HG02884 (cell line): ENCODE data around the gene AK9.
"Not testable (repeated sequence)": the region's sequence is repeated elsewhere in the genome, so short reads cannot be mapped to it uniquely, and the experiment has no call there.

ENCODE experiments used
- ATAC-seq: cut with Tn5 transposase; IDR thresholded peaks from one replicate; pipeline ENCODE4 v1.9.1; 2021; ENCODE audit warnings: mild to moderate bottlenecking, moderate library complexity; ENCODE audit not compliant: unreplicated experiment

Gene AK9

GRCh38 chr6:109461733-109462526 is 229.1 kb downstream of the AK9 start:
- ATAC-seq, result no peak

GRCh38 chr6:109461205-109461604 is 229.8 kb downstream of the AK9 start:
- not testable (repeated sequence) for ATAC-seq

DNA sequence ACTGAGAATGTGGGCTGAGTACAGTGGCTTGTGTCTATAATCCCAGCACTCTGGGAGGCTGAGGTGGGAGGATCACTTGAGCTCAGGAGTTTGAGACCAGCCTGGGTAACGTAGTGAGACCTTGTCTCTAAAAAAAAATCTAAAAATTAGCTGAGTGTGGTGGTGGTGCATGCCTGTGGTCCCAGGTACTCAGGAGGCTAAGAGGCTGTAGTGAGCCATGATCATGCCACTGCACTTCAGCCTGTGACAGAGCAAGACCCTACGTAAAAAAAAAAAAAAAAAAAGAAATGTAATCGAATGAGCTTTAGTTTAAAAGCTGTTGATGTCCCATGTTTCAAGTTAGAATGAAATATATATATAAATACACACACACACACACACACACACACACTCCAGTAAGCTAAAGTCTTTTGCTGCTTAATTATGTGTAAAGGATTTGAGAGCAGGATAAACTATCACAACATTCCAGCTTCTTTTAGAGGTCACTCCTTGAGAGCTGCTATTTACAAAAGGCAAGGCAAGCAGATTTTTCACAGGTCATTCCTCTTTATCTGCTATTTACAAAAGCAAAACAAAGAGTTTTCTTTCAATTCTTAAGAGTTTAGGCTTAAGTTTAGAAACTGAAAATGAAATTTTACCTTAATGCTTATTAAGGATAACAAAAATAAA is 230.7 kb downstream of the AK9 start:
- no peak for ATAC-seq

DNA sequence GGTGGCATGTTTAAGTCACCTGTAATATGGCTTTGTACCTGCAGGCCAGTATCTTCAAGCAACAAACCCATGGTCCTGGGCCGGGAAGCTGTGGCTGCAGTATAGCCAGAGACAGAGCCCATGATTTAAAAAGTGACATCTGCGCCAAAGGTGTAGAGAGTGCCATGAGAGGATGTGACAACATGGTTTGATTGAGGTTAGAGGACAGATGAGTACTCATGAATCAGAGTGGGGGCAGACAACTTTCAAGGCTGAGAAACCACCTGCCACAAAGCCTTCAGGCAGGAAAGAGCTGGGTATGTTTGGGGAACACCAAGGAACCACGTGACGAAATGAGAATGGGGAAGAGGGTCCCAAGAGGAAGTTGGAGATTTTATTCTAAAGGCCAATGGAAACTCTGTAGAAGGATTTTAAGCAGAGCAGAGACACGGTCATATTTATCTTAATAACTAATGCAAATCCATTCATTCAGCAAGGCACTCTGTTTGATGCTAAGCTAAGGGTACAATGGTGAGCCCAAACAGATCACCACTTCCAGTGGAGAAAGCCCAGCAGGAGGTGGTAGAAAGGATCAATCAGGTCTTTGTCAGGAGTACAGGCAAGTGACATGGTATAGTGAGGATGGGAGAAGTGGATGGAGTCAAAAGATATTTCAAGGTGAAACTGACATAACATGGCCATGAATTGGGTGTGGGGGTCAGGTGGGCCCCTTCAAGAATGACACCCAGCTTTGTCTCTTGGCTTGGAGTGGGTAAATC is 232.0 kb downstream of the AK9 start:
- ATAC-seq, result no peak

- no peak for ATAC-seq
Measured at GRCh38 chr6:109457562-109457996, 233.4 kb downstream of the AK9 start.

DNA sequence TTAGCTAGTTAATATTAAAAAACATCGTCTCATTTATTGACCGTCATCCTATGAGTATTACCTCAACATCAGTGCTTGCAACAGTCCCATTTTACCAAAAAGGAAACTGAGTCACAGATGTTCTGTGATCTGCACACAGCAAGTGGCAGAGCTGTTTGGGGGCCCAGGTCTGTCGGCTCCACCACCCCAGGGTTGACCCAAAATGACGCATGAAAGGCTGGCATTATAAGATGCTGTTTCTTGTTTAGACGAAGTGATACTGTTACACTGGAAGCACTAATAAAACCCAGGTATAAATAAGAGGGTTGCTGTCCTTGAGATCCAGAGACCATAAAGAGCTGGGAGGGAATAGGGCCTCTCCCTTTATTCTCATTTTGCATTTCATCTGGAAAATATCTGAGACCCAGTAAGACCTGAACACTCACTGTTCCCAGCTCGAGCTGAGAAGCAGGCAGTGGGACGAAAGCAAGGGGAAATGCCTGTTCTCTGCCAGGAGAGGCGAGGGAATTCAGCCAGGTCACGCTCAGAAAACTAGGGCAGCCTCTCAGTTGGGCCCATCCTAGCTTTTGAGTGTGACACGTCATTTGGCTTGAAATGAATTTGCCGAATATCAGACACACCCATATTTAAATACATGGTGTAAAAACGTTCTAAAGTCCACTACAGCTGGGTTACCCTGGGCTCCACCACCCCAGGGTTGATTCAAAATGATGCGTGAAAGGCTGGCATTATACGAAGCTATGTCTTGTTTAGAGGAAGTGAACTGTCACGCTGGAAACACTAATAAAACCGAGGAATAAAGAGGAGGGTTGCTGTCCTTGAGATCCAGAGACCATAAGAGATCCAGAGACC is 234.1 kb downstream of the AK9 start:
- ATAC-seq, result no peak

- no peak for ATAC-seq
Measured at GRCh38 chr6:109456111-109456583, 234.9 kb downstream of the AK9 start.

DNA sequence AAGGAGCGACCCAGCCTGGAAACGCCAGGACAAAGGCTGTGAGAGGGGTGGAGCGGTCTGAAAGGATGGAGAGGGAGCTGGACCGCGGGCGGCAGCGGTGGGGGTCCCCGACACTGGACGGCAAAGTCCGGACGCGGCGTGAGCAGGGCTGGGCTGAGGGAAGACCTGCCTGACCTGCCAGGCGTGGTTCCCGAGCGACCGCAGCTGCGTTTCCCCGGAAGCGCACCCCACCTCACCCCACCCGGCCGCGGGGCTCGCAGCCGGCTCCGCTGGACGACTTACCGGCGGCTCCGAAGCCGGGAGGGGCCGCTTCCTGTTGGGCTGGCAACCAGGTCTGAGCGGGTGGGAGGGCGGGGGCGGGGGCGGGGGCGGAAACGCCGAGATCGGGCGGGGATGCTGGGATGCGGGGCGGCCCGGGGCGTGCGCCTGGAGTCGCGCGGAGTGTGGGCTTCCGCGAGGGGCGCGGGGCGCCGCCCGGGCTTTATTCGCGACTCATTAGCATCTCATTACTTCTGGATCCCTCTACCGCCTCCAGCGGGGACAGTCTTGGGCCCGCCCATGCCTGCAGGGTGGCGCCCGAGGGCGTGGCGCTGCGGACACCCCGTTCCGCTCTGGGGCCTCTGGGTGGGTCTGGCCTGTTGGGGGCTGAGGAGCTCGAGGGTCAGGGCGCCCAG is 235.4 kb downstream of the AK9 start, which contains the start of gene MICAL1:
Gene MICAL1 (minus strand): TSS at position 336 of the 674 bp plus-strand sequence. CDS start 1,576 bp downstream, outside the sequence.
- ATAC-seq, result peak; percentile 46

- peak; percentile 29 for ATAC-seq
Measured at GRCh38 chr6:109454496-109455436, 236.2 kb downstream of the AK9 start.

- no peak for ATAC-seq
Measured at GRCh38 chr6:109453594-109454495, 237.2 kb downstream of the AK9 start.

GRCh38 chr6:109453156-109453555 is 237.8 kb downstream of the AK9 start:
- ATAC-seq, result no peak

DNA sequence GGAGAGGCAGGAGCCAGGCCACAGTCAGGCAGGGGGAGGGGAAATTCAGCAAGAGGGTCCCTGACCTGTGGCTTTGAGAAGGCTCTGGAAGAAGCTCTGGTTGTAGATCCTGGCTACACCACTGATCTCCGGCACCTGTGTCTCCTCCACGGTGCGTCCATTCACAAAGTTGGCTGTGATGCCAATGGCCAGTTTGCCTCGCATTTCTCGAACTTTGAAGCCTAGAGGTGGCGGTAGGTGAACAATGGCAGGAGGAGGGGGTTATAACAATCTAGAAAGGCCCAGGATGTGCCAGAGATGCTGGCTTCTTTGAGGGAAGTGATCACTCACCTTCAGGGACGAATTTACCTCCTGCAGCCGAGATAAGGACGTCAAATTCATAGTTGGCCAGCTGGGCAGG is 238.8 kb downstream of the AK9 start:
- ATAC-seq, result no peak

DNA sequence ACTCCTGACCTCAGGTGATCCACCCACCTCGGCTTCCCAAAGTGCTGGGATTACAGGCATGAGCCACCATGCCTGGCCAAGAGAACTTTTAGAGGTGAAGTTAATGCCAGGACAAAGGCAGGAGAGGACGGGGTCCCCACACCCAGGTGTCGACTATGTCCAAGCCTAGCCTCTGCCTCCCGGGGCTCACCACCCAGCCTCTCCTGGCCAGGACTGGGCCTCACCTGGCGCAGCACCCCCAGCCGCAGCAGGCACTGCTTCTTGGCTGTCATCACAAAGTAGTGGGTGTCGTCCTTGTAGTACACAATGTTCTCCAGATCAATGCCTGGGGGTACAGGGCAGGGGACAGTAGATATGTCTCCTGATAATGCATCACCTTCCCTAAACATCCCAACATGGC is 239.6 kb downstream of the AK9 start:
- no peak for ATAC-seq

DNA sequence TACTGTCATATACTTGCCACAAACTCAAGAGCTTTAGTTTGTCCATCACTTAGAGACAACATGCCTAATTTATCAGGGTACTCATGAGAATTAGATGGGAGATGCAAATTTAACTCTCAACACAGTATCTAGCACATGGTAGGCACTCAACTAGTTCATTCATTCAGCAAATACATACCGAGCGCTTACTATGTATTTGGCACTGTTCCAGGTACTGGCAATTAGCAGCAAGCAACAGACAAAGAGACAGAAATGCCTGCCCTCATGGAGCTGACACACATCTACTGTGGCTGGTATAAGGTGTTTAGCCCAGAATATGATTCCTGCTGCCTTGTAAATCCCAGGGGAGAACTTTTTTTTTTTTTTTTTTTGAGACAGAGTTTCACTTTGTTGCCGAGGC is 240.2 kb downstream of the AK9 start:
- no peak for ATAC-seq

DNA sequence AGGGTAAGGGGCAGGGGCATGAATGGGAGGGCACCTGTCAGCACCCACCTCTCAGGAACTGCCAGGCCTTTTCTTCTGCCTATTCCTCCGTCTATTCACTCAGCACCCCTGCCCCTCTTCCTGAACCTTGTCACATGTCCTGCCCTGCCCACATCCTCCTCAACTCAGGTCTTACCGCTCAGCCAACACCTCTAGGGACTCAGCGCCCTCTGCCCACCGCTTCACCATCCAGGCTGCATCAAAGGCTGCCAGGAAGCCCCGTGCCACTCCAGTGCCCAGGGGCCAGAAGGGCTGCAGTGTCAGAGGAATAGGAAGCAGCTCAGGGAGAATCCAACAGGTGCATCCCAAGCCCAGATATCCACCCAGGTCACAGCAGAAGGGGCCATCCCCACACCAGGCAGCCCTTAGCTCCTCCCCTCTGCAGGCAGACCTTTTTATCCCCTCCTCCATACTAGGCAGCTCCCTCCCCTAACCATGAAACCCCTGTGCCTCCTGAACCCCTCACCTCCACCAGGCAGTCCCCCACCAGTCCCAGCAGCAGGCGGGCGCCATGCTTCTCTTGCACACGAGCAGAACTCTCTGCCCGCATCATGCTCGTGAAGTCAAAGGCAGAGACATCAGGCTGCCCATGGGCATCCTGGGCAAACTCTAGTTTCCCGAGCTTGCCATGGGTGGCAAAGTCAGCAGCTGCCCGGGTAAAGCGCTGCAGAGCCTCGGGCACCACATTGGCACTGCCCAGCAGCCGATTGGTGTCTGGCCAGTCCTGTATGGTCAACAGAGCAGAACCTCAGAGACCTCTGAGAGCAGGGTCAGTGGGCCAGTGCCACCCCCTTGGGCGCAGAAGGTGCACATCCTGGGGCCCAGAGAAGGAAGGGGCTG is 241.0 kb downstream of the AK9 start:
- no peak for ATAC-seq

- ATAC-seq, result no peak
Measured at GRCh38 chr6:109449064-109449794, 241.8 kb downstream of the AK9 start.
